ENCODE data around the gene KDM4C. TPM values are rescaled to one million over a fixed set of nuclear protein-coding genes. Genes with fewer than 3 reads are reported as not detected.
A peak's percentile ranks its signal among the peaks of the same experiment; 100 is the strongest.

Gene KDM4C
- total RNA-seq, 1 donor from 2014 or later: 63.5 TPM

DNA sequence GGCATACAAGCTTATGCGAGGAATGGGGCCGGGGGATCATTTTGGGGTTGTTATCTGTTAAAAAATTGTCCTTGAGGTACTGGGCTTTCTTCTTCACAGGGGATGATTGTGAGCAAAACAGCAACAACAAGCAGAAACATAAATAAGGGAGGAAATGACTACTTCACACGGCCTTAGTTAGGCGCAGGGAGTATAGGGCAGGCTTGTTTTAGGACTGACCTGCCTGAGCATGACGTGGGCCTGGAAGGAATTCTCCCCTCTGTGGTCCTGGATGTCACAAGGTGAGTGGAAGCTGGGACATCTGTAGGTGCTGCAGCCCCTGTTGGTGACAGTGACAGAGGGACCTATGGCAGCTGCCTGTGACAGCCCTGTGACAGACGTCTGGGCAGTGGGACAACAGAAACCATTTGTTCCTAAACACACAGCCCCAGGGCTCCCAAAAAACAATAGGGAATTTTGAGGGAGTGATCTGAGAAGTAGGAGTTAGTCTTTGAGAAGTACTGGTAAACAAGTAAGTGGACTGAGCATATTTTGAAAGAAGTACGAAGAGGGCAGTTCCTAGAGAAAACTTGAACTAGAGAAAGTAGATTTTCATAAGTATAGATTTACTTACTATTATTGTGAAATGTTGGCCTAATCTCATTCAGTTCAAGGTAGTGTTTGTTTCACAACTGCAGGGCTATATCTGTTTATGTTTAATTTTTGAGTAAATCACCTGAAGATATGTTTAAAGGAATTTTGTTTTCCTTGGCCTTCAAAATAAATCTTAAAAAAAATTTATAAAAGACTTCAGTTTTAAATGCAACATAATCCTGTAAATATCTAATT is 113.1 kb downstream of the KDM4C start:
- Mint-ChIP-seq H3K27ac (ENCODE audit: unreplicated experiment) (peak overlapping the region; percentile 82), H3K4me1 (ENCODE audit: low read depth, unreplicated experiment) (peaks cover 31% of the 10 kb centered on the region)
- TF ChIP-seq, protein P1, sequence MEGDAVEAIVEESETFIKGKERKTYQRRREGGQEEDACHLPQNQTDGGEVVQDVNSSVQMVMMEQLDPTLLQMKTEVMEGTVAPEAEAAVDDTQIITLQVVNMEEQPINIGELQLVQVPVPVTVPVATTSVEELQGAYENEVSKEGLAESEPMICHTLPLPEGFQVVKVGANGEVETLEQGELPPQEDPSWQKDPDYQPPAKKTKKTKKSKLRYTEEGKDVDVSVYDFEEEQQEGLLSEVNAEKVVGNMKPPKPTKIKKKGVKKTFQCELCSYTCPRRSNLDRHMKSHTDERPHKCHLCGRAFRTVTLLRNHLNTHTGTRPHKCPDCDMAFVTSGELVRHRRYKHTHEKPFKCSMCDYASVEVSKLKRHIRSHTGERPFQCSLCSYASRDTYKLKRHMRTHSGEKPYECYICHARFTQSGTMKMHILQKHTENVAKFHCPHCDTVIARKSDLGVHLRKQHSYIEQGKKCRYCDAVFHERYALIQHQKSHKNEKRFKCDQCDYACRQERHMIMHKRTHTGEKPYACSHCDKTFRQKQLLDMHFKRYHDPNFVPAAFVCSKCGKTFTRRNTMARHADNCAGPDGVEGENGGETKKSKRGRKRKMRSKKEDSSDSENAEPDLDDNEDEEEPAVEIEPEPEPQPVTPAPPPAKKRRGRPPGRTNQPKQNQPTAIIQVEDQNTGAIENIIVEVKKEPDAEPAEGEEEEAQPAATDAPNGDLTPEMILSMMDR (IDR thresholded peaks at IDR 0.05; ENCODE audit: partially characterized antibody, unreplicated experiment): no peak

DNA sequence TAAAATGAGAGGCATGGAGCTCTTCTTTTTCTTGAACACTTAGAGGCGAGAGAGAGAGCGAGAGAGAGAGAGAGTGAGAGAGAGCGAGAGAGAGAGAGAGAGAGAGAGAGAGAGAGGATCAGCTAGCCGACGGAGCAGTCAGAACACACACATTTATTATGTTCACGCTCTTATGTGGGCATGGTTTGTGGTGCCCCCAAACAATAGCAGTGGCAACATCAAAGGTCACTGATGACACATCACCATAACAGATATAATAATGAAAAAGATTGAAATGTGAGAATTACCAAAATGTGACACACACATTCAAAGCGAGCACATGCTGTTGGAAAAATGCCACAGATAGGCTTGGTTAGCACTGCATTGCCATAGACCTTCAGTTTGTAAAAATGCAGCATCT is 116.1 kb downstream of the KDM4C start:
- no peak overlapping the region for H3K4me3 Mint-ChIP-seq (ENCODE audit: unreplicated experiment)
- no peak for DNase-seq
- H3K4me1 Mint-ChIP-seq (ENCODE audit: low read depth, unreplicated experiment): peaks cover 25% of the 10 kb centered on the region
- peaks cover 4% of the 10 kb centered on the region for H3K36me3 Mint-ChIP-seq (ENCODE audit: unreplicated experiment)
- H3K9me3 Mint-ChIP-seq (ENCODE audit: unreplicated experiment): peaks cover 7% of the 10 kb centered on the region
- no peak overlapping the region for H3K27ac Mint-ChIP-seq (ENCODE audit: unreplicated experiment)
- peaks cover 5% of the 10 kb centered on the region for H3K27me3 Mint-ChIP-seq (ENCODE audit: unreplicated experiment)
- TF ChIP-seq, protein P1 (IDR thresholded peaks at IDR 0.05; ENCODE audit: partially characterized antibody, unreplicated experiment): no peak

More for the DNA sequence above, 113.1 kb downstream of the KDM4C start:
- no peak overlapping the region for H3K4me3 Mint-ChIP-seq (ENCODE audit: unreplicated experiment)
- H3K36me3 Mint-ChIP-seq (ENCODE audit: unreplicated experiment): peaks cover 9% of the 10 kb centered on the region
- peaks cover 5% of the 10 kb centered on the region for H3K27me3 Mint-ChIP-seq (ENCODE audit: unreplicated experiment)
- peaks cover 9% of the 10 kb centered on the region for H3K9me3 Mint-ChIP-seq (ENCODE audit: unreplicated experiment)
- no peak for DNase-seq

DNA sequence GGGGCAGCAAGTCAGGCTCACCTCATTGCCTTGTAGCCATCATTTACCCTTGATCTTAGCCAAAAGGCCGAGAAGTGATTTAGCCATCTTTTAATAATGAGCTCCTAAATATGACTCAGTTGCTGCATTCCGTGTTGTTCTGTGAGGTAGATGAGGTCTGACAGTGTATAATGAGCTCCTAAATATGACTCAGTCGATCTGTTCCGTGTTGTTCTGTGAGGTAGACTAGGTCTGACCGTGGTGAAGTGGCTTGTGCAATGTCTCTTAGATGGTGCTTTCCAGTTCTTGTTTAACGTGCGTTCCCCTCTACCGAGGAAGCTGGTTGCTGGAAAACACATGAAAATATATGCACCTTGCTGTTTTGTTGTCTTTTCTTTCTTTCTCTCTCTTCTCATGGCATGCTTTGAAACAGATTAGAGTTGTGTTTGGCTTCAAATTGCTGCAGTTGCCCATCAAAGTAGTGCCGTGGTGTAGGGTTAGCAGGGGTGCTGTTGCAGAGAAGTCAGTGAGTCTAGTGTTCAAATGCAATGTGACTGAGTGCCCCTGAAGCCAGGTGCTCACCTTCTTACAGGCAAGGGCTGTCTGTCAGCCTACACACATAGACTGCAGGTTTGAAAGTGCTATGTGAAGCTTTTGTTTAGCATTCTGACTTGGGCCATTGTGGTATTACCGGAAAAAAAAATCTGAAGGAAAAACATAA is 118.6 kb downstream of the KDM4C start:
- no peak for DNase-seq
- peaks cover 4% of the 10 kb centered on the region for H3K9me3 Mint-ChIP-seq (ENCODE audit: unreplicated experiment)
- TF ChIP-seq, protein P1 (IDR thresholded peaks at IDR 0.05; ENCODE audit: partially characterized antibody, unreplicated experiment): no peak
- H3K27me3 Mint-ChIP-seq (ENCODE audit: unreplicated experiment): peaks cover 2% of the 10 kb centered on the region
- peaks cover 11% of the 10 kb centered on the region for H3K4me1 Mint-ChIP-seq (ENCODE audit: low read depth, unreplicated experiment)
- H3K36me3 Mint-ChIP-seq (ENCODE audit: unreplicated experiment): no peaks in the 10 kb centered on the region
- H3K4me3 Mint-ChIP-seq (ENCODE audit: unreplicated experiment): no peak overlapping the region
- H3K27ac Mint-ChIP-seq (ENCODE audit: unreplicated experiment): no peak overlapping the region

DNA sequence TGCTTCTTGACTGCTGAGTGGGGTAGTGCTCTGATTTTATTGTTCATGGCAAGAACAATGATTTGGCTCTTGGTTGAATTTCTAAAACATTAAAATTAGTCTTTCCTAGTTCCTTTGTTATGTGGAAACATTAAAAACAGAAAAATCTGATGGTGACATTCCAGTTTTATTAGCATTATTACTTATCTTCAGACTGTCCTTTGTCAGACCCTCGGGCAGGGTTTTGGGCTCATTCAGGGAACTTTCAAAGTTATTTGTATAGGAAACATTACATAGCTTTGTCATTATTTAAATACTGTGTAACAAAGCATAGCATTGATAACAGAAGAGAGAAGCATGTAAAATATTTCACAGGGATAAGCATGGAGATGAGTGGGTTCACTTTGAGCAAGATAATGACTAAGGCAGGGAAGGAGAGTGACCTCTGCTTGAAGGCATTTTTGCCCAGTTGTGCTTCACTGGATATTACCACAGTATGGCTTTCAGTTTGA is 119.9 kb downstream of the KDM4C start:
- Mint-ChIP-seq H3K27ac (ENCODE audit: unreplicated experiment) (no peak overlapping the region), H3K4me1 (ENCODE audit: low read depth, unreplicated experiment) (peaks cover 12% of the 10 kb centered on the region), H3K9me3 (ENCODE audit: unreplicated experiment) (no peaks in the 10 kb centered on the region), H3K36me3 (ENCODE audit: unreplicated experiment) (no peaks in the 10 kb centered on the region), H3K27me3 (ENCODE audit: unreplicated experiment) (no peaks in the 10 kb centered on the region), H3K4me3 (ENCODE audit: unreplicated experiment) (no peak overlapping the region)
- TF ChIP-seq, protein P1 (IDR thresholded peaks at IDR 0.05; ENCODE audit: partially characterized antibody, unreplicated experiment): no peak
- DNase-seq: no peak
